Keratinocyte (primary cell): Measurements from ENCODE around the gene CPT1B. TPM values are rescaled to one million over a fixed set of nuclear protein-coding genes. Genes with fewer than 3 reads are reported as not detected.
A peak's percentile ranks its signal among the peaks of the same experiment; 100 is the strongest.

Experiments used
- DNase-seq: peaks from one replicate; pipeline ENCODE4 v3.0.0-alpha.2; 2011; ENCODE audit warnings: low read depth, missing footprints, low spot score
- FAIRE-seq: peaks from 2 replicates; lab custom pipeline; 2011; peaks lifted over from hg19 to GRCh38; lab: Jason Lieb, UNC
- H2AFZ ChIP-seq: 2 replicates; pipeline ENCODE4 v1.6.0; 2012; ENCODE audit warnings: low read length, control low read depth, inconsistent platforms; ENCODE audit not compliant: control insufficient read depth
- H3K27ac ChIP-seq: 2 replicates; pipeline ENCODE4 v1.5.1; 2011; ENCODE audit warnings: low read length; ENCODE audit not compliant: control insufficient read depth, insufficient read depth
- H3K27me3 ChIP-seq: 3 replicates; pipeline ENCODE4 v1.6.0; 2011; ENCODE audit warnings: low read length; ENCODE audit not compliant: control insufficient read depth, insufficient read depth; ENCODE audit errors: extremely low read depth
- H3K36me3 ChIP-seq, 2 experiments: 2 replicates in 1 of 2; 3 replicates in 1 of 2; pipeline ENCODE4 v1.5.1; 2011; ENCODE audit warnings: low read length in 2 of 2, mild to moderate bottlenecking in 1 of 2; ENCODE audit not compliant: control insufficient read depth in 2 of 2, insufficient read depth in 2 of 2; ENCODE audit errors: extremely low read depth in 1 of 2
- H3K4me1 ChIP-seq: 3 replicates; pipeline ENCODE4 v1.5.1; 2011; ENCODE audit warnings: low read length; ENCODE audit not compliant: control insufficient read depth, insufficient read depth; ENCODE audit errors: extremely low read depth
- H3K4me2 ChIP-seq: 3 replicates; pipeline ENCODE4 v1.6.0; 2011; ENCODE audit warnings: low read depth, low read length; ENCODE audit not compliant: control insufficient read depth, insufficient read depth; ENCODE audit errors: extremely low read depth
- H3K4me3 ChIP-seq, 3 experiments: fragments of 200-600 bp in 1 of 3; sonication (generic) in 1 of 3; 2 replicates in 2 of 3; 3 replicates in 1 of 3; pipeline ENCODE4 v1.5.1; 2011 to 2016; ENCODE audit warnings: low read length in 3 of 3, mild to moderate bottlenecking in 3 of 3, control low read depth in 2 of 3, inconsistent platforms in 1 of 3, low read depth in 1 of 3, mixed read lengths in 1 of 3, mixed run types in 1 of 3, moderate library complexity in 1 of 3; ENCODE audit not compliant: control insufficient read depth in 2 of 3, insufficient read depth in 2 of 3; ENCODE audit errors: extremely low read depth in 1 of 3
- H3K79me2 ChIP-seq: 2 replicates; pipeline ENCODE4 v1.6.0; 2012; ENCODE audit warnings: low read length; ENCODE audit not compliant: control insufficient read depth, insufficient read depth
- H3K9ac ChIP-seq: 3 replicates; pipeline ENCODE4 v1.6.0; 2011; ENCODE audit warnings: low read length; ENCODE audit not compliant: control insufficient read depth, insufficient read depth; ENCODE audit errors: extremely low read depth
- H3K9me1 ChIP-seq: 3 replicates; pipeline ENCODE4 v1.6.0; 2011; ENCODE audit warnings: low read length; ENCODE audit not compliant: control insufficient read depth, insufficient read depth; ENCODE audit errors: extremely low read depth
- H3K9me3 ChIP-seq: 2 replicates; pipeline ENCODE4 v1.5.1; 2012; ENCODE audit warnings: low read depth, low read length; ENCODE audit not compliant: control insufficient read depth
- H4K20me1 ChIP-seq: 3 replicates; pipeline ENCODE4 v1.6.0; 2011; ENCODE audit warnings: low read length; ENCODE audit not compliant: control insufficient read depth, insufficient read depth; ENCODE audit errors: extremely low read depth
- CTCF ChIP-seq, 3 experiments: IDR thresholded peaks in 1 of 3; conservative IDR thresholded peaks in 1 of 3; optimal IDR thresholded peaks in 1 of 3; 2 replicates in 2 of 3; 3 replicates in 1 of 3; pipeline versions ENCODE3 to v1.5.1; 2011; ENCODE audit warnings: low read length in 3 of 3, mild to moderate bottlenecking in 3 of 3, moderate library complexity in 2 of 3, control low read depth in 1 of 3, inconsistent platforms in 1 of 3; ENCODE audit not compliant: insufficient read depth in 2 of 3; ENCODE audit errors: extremely low read depth in 1 of 3
- EZH2 ChIP-seq: IDR thresholded peaks from one replicate; pipeline ENCODE4 v1.6.1; 2012; ENCODE audit warnings: inconsistent platforms, mild to moderate bottlenecking, low read length, moderate library complexity
- dilution Hi-C: fragments of 300-500 bp; cut with MboI; formaldehyde crosslinking; loops from one replicate; pipeline ENCODE4 v1.7.0; 2020; ENCODE audit warnings: low sequenced_read_pairs; ENCODE audit not compliant: extremely low pct_ligation_motif_present
- polyA plus RNA-seq, 5 experiments: library from polyadenylated mRNA; depleted of rRNA in 3 of 5; stranded (reverse) in 3 of 5; stranded (forward) in 1 of 5; unstranded in 1 of 5; fragments of >200 nt; gene quantifications; 1 replicate in 1 of 5; 2 replicates in 3 of 5; 3 replicates in 1 of 5; pipeline versions ENCODE4 v1.2.1 to v1.2.3, GENCODE V29; 2011 to 2012; ENCODE audit warnings: missing spikeins in 2 of 5, low read depth in 1 of 5, low replicate concordance in 1 of 5

Gene CPT1B
- polyA plus RNA-seq, 1 donor (not counting 4 experiments of a cell fraction or from before 2014, with no cell fraction given): 11.0 TPM

- Histone ChIP-seq H3K79me2 (no peaks in the 10 kb centered on the region), H3K4me1 (peaks cover 41% of the 10 kb centered on the region), H3K27ac (peak overlapping the region; percentile 42), H2AFZ (no peak overlapping the region), H3K4me2 (peak overlapping the region; percentile 68), H3K9me3 (no peaks in the 10 kb centered on the region), H3K9me1 (no peaks in the 10 kb centered on the region), H3K36me3 (no peaks in the 10 kb centered on the region), H3K9ac (peak overlapping the region; percentile 65), H3K27me3 (peaks cover 13% of the 10 kb centered on the region), H4K20me1 (no peaks in the 10 kb centered on the region), H3K4me3 (no peak overlapping the region)
- dilution Hi-C loops: no loop called here
- DNase-seq (no peak), FAIRE-seq (peak; percentile 44)
- TF ChIP-seq EZH2 (no peak), CTCF (optimal IDR thresholded peaks at IDR 0.05 in 1 of 3, IDR thresholded peaks at IDR 0.05 in 1 of 3, conservative IDR thresholded peaks at IDR 0.05 in 1 of 3; ENCODE audit: extremely low read depth in 1 of 3, insufficient read depth in 2 of 3, low read length in 3 of 3) (no peak)
Measured at GRCh38 chr22:50544746-50545253, 33.4 kb downstream of the CPT1B start.

- FAIRE-seq (no peak), DNase-seq (no peak)
- peaks cover 45% of the 10 kb centered on the region for H3K4me1 ChIP-seq
- peak overlapping the region; percentile 68 for H3K4me2 ChIP-seq
- no peaks in the 10 kb centered on the region for H3K79me2 ChIP-seq
- H4K20me1 ChIP-seq: no peaks in the 10 kb centered on the region
- dilution Hi-C loops: no loop called here
- no peak for TF ChIP-seq EZH2
- peak; percentile 42 to 72 (median 50) for TF ChIP-seq CTCF (optimal IDR thresholded peaks at IDR 0.05 in 1 of 3, IDR thresholded peaks at IDR 0.05 in 1 of 3, conservative IDR thresholded peaks at IDR 0.05 in 1 of 3; ENCODE audit: extremely low read depth in 1 of 3, insufficient read depth in 2 of 3, low read length in 3 of 3)
- no peaks in the 10 kb centered on the region for H3K36me3 ChIP-seq
- H3K9me3 ChIP-seq: no peaks in the 10 kb centered on the region
- peak overlapping the region; percentile 65 for H3K9ac ChIP-seq
- no peaks in the 10 kb centered on the region for H3K9me1 ChIP-seq
- H3K4me3 ChIP-seq: peak overlapping the region in 2 of 3 experiments; percentile 13 to 43
- peak overlapping the region; percentile 42 for H3K27ac ChIP-seq
- H3K27me3 ChIP-seq: peaks cover 13% of the 10 kb centered on the region
- peak overlapping the region; percentile 49 for H2AFZ ChIP-seq
Measured at GRCh38 chr22:50544078-50544745, 34.0 kb downstream of the CPT1B start.
